ENCODE measurements around the gene ST14.
A peak's percentile ranks its signal among the peaks of the same experiment; 100 is the strongest.
"Not testable (repeated sequence)": the region's sequence is repeated elsewhere in the genome, so short reads cannot be mapped to it uniquely, and the experiment has no call there.

Gene ST14

DNA sequence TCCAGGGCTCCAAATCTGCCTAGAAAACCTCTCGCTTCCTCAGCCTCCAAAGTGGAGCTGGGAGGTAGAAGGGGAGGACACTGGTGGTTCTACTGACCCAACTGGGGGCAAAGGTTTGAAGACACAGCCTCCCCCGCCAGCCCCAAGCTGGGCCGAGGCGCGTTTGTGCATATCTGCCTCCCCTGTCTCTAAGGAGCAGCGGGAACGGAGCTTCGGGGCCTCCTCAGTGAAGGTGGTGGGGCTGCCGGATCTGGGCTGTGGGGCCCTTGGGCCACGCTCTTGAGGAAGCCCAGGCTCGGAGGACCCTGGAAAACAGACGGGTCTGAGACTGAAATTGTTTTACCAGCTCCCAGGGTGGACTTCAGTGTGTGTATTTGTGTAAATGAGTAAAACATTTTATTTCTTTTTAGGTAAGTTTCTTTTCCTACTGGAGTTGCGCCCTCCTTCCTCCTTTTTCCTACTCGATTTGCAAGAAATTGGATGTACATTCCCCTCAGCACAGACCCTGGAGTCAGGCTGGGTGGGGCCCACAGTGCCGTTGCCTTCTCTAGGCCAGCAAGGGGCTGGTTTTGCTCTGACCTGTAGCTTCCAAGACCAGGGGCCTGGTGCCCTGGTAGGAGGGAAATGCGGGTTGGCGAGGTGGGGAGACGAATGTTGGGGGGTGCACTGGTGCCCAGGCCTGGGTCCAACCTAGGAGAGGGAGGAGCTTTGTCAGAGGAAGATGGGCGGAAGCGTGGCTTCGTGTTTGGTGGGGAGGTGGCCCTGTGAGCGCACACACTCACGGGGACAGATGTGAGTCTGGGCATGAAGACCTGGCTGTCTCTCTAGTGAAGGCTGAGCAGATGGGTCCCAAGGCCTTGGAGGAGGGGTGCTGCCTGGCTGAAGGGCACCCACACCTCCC lies 50.6 kb downstream of the ST14 start:
- no peak for ATAC-seq

DNA sequence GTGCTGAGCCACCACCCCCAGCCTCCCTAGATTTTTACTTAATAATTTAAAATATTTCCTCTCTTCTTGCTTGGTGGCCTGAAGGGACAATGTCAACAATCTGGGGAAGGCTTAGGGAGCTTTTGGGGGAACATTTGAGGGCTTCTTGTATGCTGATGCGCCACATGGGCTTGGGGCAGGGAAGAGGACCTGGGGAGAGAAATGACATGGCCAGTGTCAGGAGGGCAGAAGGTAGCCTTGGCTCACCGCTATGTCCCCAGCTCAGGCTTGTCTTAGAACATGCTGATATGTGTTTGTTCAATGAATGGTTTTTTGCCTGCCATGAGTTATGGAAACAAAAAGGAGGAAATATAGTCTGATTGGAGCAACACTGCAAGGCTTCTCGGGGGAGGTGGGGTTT lies 51.6 kb downstream of the ST14 start:
- no peak for ATAC-seq

DNA sequence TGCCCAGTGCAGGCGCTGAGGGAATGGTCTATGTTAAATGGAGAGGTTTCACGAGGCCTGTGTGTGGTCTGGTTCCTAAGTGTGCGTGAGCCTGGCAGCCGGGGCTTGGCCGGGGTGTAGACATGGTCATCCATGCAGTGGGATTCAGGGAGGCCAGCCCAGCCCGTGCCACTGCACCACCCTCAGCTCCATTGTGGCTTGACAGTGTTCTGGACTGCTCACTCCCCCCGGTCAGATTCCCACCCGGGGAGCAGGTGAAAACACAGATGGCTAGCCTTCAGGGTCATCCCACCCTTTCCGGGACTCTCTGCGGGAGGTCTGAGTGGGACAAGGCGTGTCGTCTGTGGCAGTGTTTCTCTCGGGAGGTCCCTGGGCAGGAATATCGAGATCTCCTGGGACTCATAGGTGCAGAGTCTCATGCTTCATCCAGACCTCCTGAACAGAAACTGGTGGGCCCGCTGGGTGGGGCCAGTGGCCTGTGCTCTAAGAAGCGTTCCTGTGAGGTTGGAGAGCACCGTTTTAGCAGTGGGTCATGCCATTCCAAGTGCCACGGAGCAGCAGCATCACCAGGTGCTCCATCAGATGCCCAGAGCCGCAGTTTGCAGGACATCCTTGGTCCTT lies 52.3 kb downstream of the ST14 start:
- ATAC-seq, result no peak

DNA sequence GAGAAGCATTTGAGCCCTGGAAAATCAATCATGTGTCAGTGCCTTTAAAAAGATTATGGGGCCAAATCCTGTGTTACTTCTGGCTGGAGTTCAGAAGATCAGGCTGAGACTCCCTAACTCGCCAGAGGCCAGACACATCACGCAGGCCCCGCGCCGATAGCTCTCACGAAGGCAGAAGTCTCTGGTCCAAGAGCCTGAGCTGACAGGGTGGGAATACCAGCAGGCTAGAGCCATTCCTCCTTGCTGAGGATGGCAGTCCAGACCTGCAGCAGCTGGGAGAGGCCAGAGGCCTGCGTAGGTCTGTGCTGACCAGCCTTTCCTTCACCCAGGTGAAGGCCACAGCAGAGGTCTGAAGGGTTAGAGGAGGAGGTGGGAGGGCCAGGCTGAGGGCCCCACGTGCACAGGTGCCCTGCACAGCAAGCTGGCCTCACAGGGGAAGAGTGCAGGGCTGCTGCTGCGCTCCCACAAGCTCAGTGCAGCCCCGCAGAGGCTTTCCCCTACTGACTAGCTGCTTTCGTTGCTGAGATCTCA lies 52.9 kb downstream of the ST14 start:
- ATAC-seq, result no peak

DNA sequence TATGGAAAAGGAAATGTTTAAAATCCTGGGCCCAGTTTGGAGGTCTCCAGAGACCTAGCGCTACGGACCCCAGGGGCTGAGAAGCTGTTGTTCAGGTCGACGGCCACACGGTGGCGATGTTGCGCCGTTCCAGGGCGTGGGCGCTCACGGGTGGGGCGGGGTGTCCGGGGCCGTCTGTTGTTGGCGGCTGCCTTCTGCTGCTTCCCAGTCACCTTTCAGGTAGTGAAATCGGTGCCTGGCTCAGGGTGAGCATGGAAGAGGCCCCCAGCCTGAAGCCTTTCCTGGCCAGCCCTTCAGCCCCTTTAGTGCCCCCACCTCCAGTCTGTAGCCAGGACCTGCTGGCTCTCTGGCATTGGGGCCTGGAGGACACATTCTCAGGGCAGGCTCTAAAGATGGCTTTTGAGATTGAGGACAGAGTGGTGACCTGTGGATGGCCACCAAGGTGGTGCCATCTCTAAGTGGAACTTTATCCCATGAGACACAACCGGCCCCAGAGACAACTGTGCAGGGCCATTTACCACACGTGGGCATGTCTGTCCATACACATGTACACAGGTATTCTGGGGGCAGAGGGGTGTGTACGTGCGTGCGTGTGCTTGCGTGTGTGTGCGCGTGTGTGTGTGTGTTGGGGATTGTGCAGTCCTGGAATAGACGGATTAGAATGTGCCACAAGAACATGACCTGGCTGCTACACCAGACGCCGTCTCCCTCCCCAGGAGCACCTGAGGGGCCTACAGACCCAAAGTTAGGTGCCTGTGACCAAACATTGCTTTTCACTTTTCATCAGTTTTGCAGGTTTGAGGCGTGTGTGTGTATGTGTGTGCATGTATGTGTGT lies 53.8 kb downstream of the ST14 start:
- ATAC-seq, result peak; percentile 63 to 75

DNA sequence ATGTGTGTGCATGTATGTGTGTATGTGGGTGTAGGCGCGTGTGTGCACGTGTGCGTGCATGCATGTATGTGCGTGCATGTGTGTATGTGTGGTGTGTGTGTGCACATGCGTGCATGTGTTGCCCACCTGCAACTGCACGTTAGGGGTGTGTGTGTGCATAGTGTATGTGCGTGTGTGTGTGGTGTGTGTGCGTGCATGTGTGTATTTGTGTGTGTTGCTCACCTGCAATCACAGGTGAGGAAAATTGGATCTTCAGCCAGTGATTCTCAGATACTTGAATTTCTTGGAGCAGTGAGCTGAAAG lies 54.3 kb downstream of the ST14 start:
- ATAC-seq, result no peak

DNA sequence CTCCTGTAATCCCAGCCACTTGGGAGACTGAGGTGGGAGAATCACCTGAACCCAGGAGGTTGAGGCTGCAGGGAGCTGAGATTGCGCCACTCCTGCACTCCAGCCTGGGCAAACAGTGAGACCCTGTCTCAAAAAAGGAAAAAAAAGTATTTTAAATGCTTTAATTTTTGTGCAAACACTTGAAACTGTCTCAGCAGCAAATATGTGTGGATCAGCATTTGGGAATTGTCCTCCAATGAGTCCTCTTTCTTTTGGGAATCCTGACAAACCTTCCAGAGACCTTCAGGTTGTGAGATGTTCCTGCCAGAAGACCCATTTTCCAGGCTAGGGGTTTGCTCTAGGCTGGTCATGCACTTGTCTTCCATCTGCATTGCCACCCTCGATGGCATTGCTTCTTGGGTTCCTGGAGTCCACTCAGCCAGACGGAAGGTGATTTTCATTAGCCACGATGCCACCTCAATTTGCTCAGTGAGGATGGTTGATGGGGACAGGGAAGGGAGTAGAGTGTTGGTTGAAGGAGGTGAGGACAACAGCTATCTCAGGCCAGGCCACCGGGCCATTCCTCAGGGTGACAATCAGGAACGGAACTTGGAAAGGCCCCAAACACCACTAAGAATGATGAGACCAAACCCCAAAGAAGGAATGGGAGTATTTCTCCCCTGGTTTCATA lies 55.4 kb downstream of the ST14 start:
- ATAC-seq, result no peak

DNA sequence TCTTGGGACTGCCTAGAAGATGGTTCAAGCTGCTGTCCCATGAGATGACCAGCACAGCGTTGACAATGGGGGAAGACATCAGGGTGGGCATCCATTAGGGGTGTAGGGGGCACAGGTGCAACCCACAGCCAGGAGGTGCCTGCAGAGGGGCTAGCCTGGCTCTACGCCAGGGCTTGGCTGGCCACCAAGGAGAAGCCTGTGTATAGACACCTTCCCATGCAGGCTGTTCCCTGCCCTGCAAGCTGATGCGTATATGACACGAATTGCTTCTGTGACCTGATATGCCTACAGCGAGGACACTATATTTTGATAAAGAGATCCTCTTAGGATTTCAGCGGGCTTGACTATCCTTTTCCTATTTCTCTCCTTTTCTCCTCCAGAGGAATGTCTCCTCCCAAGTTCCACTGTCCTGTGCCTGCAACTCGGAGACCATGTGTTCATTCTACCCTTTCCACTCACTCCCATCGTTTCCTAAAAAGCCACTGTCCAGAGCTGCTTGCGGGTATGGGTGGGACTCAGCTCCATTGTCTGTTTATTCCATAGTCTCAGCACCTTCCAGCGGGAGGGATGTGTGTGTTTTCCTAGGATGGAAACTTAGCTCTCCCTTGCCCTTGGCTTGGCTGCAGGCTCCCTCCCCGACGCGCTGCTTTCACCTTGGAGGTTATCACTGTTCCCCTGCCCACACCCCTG lies 56.1 kb downstream of the ST14 start:
- ATAC-seq, result no peak

DNA sequence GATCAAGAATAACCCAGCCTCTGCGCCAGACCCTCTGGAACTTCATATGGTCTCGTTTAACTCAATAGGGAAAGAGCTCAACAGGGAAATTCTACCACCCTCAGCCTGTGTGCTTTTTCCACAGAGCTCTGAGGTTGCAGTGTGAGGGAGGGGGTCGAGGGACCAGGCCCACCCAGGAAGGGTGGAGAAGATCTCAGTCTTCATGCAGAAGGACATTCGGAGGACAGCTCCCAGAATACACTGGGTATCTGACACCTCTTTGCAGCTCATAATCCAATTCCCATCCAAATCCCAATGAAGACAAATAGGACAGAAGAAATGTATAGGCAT lies 56.6 kb downstream of the ST14 start:
- no peak for ATAC-seq

DNA sequence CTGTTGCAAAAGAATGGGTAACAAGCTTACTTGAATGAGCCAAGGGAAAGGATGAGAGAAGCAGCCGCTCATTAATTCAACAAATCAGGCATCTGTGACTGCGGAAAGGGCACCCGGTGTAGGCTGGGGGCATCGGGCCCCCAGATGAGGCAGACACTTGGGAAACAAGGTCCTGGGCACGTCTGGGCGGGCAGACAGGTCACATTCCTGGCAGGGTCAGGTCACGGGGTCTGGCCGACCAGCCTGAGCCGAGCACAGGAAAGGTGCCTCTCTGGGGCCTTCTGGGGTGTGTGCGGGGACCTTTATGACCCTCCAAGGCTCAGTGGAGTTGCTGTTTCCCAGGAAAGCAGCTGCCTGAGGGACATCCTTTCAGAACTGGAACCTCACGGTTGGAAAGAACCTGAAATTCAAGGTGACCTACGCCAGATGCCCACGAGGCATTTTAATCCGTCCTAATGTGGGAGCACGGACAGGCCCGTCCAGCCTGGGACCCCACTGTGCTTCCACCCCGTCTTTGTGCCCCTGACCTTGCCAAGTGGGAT lies 57.1 kb downstream of the ST14 start:
- no peak for ATAC-seq

DNA sequence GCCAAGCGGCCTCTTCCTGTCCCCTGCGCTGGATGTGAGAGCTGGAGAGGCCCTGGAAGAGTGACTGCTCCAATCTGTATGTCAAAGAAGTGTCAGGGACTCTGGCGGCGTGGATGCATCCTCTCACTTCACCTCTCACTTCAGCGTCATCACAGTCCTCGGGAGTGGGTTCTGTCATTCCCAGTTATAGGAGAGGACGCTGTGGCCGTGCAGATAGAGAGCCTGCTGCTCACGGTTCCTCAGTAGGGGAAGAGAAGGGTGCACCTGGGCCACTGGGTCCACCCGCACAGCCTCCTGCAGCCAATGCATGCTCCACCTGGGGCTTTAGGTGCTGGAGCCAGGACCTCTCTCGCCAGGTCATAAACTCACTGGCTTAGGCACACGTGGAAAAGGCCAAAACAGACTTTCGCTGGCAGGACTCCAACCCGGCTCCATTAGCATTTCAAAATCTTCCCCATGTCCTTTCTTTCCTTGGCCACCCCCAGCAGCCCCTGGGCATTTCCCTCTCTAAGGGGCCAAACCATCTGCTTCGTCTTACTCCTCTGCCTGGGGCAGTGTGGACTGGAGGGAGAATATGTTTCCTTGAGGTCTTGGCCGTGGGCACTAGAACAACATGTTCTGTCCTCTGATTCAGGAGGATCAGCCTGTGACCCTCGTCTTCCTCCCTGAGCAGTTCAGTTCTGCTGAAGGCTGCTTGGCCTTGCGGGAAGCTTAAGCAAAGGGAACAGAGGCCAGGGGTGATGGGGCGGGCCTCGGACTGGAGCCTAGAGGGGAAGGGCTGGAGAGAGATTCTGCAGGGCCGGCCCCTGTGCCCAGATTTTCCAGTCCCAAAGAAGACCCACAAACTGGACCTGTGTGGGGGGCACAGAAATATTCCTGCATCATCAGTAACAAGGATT lies 57.8 kb downstream of the ST14 start:
- ATAC-seq, result no peak

DNA sequence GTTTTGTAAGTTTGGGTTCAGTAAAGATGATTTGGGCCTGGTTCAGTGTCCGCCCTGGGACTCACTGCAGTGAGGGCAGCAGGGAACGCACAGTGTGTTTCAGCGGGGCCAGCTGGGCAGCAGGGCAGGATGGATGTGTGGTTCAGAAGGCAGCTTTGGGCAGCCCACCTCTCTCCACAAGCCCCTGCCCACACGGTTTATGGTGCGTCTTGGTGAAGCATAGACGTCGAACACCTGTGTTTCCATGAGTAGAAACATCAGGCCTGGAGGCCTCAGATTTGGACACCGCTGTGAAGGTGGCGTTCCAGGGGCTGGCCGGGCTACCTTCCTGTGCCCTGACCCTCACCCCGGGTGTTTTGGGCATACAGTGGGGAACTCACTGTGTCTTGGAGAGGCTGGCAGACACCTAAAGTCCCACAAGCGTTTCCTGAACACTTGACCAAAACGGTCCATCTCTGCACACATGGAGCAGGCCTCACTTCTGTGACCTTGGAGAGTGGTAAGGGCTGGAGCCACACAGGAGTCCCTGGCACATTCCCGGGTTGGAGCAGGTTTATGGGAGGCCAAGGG lies 59.0 kb downstream of the ST14 start:
- no peak for ATAC-seq

DNA sequence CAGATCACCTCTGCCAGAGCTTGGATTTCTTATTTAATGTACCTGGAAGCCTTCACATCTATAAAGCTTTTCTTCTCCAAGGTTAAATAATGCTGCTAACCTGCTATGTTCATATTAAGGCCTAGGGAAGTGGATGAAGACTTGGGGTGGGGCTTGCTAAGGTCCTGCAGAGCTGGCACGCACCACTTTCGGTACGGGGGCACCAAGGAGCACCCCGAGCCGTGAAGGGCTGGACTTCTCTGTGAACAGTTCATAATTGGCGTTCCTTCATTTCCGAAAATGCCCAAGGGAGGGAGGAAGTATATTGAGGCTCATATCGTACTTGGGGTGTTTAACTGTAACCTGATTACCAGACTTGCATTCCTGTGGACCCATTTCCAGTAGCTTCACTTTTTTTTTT lies 59.6 kb downstream of the ST14 start:
- no peak for ATAC-seq

DNA sequence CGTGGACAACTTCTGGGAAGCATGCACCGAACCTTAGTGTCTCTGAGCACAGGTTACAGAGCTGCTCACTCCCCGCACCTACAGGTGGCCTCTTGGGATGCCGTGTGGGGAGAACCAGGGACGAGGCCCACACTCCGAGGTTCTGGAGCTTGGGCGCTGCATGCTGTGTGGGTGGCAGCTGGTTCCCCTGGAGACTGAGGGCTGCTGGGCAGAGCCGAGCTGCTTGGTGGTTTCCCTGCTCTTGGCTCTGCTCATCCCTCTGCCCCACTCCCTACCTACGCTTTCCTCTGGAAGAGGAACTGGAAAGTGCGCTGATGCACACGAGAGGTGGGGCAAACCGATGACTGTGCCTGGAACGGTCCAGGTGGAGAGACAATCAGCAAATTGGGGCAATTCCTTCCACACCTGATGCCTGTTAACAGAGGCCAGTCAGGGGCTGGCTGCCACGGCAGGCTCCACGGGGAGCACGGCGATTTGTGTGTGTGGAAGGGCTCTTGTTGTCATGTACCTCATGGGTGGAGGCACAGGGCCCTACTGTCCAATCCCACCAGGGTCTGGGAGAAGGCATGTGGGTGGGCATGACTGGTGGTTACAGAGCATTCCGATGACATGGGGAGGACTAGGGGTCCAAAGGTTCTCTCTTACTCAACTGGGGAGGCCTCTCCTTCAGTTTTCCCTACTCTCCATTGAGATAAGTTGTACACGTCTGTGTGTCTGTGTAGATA lies 60.9 kb downstream of the ST14 start:
- no peak for ATAC-seq

DNA sequence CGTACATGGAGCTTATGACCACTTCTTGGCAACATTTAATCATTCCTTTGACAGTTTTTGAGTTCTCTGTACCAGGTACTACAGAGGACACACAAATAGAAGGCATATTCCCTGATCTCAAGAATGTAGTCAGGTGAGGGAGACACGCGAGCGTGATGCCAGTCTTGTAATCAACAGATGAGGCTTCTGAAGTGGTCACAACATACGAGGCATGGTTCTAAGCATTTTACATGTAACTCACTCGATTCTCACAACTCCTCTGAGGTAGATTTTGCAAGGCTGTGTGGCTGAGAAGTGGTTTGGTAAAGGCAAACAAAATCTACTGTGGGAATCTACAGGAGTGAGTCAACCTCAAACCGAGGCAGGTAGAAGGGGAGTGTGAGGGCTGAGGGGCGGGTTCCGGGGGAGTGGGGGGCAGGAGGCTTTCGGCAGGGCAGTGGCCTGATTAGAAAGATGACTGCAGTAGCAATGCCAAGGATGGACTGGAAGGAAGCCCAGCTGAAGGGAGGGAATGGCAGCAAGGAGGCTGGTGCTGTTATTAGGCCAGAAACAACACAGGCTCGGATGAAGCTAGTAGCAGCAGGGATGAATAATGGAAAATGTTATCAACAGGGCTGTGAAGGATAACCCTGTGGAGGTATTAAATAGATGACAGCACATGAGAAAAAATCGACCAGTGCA lies 63.8 kb downstream of the ST14 start:
- ATAC-seq, result no peak

DNA sequence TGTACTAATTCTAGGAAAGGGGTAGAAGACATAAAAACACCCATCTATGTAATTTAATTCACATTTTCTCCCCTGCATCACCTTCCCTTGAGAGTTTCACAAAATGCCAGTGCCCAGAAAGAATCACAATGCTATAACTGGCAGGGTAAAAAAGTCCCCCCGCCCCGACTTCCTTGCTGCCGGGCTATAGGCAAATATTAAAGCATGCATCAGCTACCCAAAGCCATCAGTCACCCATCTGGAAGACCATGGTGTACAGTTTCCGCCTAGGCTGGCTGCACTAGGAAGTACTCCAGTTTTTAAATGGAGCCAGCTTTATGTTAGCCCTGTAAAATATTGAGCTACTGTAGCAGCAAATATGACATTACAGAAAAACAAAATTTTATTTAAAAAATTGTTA lies 67.8 kb downstream of the ST14 start:
- no peak for ATAC-seq

DNA sequence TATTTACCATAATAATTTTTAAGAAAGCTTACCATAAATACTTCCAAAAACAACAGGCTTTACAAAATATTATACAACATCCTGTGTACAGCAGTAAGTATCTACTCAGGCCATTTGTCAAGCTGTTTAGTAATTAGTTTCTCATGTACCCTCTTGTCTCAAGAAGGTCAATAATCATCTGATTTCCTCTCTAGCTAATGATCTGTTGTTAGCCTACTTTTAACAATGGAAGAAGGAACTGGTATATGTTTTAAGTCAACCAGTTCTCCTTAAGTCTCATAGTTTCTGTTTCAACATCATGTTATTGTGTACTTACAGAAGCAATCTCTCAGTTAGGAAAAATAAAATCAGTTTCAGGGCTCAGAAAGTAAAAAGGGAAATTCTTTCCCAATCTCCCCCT lies 73.9 kb downstream of the ST14 start:
- ATAC-seq, result not testable (repeated sequence)

DNA sequence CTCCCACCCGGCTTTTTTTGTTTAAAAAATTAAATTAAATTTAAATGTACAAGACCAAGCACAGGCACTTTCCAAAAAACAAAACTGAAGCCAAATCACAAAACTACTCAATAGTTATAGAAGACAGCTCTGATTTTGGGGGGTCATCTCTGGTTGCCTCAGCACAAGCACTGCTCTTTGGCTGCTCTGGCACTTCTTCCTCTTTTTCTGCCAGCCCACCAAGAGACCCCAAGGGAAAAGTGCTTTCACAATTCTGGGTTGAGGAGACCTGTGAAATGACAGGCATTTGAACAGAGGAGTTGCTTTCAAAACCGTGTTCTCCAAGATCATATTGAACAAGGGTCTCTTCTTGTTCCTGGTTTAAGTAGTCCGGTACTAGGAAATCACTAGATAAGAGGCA lies 74.3 kb downstream of the ST14 start:
- ATAC-seq, result not testable (repeated sequence)

DNA sequence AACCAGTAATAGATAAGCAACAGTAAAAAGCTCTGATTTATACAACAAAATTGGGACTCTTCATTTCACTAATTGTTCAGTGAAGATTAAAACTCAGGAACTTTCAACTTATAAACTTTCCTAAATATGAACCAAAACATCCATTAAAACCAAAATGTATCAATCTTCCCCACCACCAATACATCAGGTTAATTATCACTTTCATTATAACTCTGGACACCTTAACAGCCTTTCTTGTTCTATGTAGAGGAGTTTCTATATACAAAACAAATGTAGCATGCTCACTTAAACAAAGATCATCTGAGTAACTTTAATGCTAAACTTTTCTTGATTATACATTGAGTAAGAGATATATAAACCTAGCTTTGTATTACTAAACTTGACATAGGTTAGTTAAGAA lies 74.7 kb downstream of the ST14 start:
- ATAC-seq, result no peak

All from activated CD4-positive, CD25-positive, alpha-beta regulatory T cell treated with anti-CD3 and anti-CD28 coated beads, Interleukin-2, amount 50 U/mL, for 24 hours (primary cell).